SK-N-SH treated with all-trans-retinoic acid at 6 μM for 48 hours (cell line): ENCODE data around the gene TOMM40.

Experiments used
- BACH2 ChIP-seq: fragments of 250-450 bp; sonication (Bioruptor Pico); IDR thresholded peaks from 2 replicates; pipeline ENCODE4 v1.9.0; 2021; ENCODE audit warnings: mild to moderate bottlenecking, borderline replicate concordance
- ESRRG ChIP-seq: fragments of 250-450 bp; sonication (Bioruptor Pico); IDR thresholded peaks from 2 replicates; pipeline ENCODE4 v1.6.1; 2021; ENCODE audit warnings: mild to moderate bottlenecking
- GLIS3 ChIP-seq: fragments of 250-450 bp; sonication (Bioruptor Pico); IDR thresholded peaks from 2 replicates; pipeline ENCODE4 v1.5.0; 2020; ENCODE audit warnings: mild to moderate bottlenecking, moderate library complexity
- TCF4 ChIP-seq: fragments of 250-450 bp; sonication (Bioruptor Pico); IDR thresholded peaks from 2 replicates; pipeline ENCODE4 v1.8.0; 2021; ENCODE audit warnings: mild to moderate bottlenecking, moderate library complexity, borderline replicate concordance
- ZC3H10 ChIP-seq: fragments of 250-450 bp; sonication (Bioruptor Pico); IDR thresholded peaks from 2 replicates; pipeline ENCODE4 v1.5.1; 2021; ENCODE audit warnings: mild to moderate bottlenecking, moderate library complexity
- ZFP30 ChIP-seq: fragments of 450-650 bp; formaldehyde crosslinking; IDR thresholded peaks from 2 replicates; pipeline ENCODE4 v1.5.0; 2022; ENCODE audit warnings: mild to moderate bottlenecking, moderate library complexity

DNA sequence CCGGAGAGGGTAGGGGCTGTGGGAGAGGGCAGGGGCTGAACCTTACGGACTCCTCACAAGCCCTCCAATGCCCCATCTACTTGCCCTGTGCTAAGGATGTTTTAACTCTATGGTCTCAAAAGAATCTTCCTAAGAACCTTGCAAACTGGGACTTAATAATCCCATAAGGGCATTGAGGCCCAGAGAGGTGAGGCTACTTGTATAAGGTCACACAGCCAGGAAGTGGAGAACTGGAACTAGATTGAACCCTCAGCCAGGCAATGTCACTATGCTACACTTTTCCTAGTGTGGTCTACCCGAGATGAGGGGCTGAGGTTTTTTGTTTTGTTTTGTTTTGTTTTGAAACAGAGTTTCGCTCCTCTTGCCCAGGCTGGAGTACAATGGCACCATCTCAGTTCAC lies 40.5 kb downstream of the TOMM40 start:
- TF ChIP-seq ZFP30 (CRISPR knock-in tag) = no peak
- TF ChIP-seq GLIS3 (CRISPR knock-in tag) = no peak
- no peak for TF ChIP-seq ZC3H10
- no peak for TF ChIP-seq ESRRG (CRISPR knock-in tag)
- no peak for TF ChIP-seq BACH2
- TF ChIP-seq TCF4 = no peak
